DMS53 (cell line): ENCODE data around the gene TNNI3.

Experiments
- DNase-seq: peaks from one replicate; lab custom pipeline; 2025; lab: John Stamatoyannopoulos, UW

The TNNI3 gene

DNA sequence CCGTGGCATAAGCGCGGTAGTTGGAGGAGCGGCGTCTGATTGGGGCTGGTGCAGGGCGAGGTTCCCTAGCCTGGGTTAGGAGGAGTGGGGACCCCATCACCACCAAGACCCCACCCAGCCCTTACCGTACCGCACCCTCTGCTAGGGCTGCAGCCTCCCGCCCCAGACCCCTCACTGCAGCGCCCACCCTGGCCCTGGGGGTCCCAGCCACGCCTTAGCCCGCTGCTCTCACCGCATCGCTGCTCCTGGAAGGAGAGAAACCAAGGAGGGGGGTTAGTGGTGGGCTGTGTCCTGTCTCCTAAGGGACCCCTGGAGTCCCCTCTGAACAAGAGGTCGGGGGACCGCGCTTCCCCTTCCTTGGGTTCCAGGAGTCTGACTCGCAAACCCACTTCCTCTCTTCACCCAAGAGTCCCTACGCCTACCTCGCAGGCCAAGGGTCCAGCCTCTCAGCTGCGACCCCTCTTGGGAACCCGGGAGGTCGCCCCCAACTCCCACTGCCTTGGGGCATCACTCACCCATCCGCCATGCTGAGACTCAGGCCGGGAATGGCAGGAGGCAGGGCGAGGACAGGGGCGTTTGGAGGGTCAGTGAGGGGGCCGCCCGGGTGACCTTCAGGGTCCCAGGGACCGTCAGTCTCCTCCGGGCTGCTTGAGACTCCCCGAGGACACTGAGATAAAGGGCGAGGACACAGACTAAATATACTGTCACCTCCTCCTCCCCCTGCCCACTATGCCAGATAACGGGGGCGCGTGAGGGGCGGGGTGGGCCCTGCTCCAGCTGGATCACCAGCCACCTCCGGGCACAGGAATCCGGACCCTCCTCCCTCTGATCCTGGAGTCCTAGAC is at the start of gene TNNI3:
TSS of gene TNNI3 (minus strand) at position 669 of the 845 bp plus-strand sequence. CDS start at position 526, 143 bp downstream.
- no peak for DNase-seq

DNA sequence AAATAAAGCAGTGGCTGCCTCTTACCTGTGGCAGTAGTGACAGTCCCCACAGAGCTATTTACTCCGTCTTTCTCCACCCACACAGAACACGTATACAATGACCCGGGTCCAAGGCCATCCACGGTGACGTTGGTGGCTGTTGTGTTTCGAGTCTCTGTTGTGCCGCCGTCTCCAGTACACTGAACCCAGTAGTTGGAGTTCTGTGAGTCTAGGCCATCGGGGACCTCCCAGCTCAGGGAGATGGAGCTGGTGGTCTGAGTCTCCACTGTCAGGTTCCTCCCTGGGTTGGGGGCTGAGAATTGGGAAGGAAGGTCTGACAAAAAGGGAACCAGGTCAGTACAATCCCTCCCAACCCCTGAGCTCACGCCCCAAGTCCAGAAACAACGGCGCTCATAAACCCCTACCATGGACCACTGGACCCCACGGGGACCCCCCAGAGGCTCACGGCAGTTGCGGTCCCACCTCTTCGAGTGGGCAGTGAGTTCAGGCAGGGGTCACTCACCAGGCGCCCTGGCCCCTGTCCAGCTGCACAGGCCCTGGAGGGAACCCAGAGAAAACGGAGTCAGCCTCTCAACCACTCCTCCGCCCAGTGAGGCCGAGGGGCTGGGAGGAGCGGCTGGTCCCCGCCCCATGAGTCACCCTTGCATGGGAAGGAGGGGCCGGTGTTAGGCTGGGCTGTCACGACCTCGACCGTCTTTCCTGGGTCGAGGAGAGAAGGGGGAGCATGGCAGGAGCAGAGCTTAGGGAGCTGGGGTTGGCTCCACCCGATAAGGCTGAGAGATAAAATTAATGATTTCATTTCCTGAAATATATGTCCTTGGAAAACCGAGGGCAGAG is 49.4 kb upstream of the TNNI3 start:
- peak; percentile 96 for DNase-seq

DNA sequence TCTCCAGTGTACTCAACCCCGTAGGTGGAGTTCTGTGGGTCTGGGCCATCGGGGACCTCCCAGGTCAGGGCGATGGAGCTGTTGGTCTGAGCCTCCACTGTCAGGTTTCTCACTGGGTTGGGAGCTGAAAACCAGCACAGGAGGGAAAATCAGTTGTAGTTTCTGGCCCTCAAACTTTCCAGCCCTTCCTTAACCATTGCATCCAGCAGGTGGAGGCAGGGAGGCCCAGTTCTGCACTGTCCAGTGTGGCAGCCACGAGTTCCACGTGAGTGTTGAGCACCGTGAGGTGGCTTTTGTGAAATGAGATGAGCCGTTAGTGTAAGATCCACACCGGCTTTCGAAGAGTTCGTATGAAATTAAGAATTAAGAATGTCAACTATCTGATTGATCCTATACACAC is 44.7 kb upstream of the TNNI3 start:
- DNase-seq = peak; percentile 25

DNA sequence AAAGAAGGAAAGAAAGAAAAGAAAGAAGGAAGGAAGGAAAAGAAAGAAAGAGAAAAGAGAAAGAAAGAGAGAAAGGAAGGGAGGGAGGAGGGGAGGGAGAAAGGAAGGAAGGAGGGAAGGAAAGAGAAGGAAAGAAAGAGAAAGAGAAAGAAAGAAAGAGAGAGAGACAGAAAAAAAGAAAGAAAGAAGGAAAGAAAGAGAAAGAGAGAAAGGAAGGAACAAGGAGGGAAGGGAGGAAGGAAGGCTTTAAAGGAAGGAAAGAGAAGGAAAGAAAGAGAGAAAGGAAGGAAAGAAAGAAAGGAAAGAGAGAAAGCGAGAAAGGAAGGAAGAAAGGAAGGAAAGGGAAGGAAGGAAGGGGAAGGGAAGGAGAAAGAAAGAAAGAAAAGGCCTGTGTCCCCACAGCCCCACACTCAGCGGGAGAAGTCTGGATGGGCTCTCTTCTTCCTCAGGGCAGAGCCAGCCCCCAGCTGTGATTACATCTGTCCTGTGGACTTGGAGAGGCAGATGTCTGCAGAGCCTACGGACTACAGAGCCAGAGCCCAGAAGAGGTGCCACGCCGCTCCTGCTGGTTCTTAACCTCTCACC is 42.2 kb upstream of the TNNI3 start:
- DNase-seq = no peak

DNA sequence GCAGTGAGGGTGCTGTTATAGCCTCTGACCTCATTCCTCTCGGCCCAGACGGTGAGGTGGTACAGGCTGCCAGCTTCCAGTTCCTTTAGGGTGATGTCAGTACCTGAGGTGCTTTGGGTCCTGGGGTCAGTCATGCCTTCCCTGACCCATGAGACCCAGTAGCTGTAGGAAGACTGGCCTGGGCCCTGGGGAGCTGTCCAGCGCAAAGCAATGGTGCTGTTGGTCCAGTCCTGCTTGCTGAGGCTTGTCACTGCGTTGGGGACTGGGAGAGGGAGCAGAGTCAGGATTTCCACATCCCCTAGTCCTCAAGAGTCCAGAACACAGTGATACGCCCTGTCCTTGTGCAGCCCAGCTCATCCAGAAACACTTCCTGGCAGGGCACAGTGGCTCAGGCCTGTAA is 41.1 kb upstream of the TNNI3 start:
- no peak for DNase-seq

DNA sequence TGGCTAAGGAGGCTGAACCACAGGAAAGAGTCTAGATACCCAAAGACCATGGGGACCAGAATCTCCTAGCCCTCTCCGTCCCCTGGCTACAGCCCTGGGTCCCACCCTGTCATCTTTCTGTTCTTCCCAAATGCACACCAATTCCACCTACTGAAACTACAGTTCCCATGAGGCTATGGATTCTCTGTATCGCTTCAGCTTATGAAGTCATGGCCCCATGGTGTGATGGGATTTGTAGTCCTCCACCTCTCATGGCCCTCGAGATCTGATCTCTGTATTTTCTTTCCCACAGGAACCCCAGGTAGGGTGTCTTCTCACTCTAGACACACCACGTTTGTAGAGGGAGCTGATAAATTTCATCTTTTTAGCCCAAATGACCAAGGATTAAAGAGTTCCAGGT is 40.0 kb upstream of the TNNI3 start:
- DNase-seq = peak; percentile 49

DNA sequence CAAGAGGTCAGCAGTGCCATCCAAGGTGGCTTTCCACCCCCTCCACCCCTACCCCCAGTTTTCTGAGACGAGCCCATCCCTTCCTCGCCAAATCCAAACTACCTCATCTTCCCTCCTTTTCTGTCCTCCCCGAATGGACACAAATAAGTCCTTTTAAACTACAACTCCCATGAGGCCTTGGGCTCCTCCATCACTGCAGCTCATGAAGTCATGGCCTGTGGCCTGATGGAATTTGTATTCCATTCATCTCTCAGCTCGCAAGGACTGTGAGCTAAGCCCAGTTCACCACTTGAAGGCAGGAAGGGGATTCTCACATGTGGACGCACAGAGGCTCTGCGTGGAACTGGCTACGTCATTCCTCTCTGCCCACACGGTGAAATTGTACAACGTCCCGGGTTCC is 39.3 kb upstream of the TNNI3 start:
- peak; percentile 39 for DNase-seq

DNA sequence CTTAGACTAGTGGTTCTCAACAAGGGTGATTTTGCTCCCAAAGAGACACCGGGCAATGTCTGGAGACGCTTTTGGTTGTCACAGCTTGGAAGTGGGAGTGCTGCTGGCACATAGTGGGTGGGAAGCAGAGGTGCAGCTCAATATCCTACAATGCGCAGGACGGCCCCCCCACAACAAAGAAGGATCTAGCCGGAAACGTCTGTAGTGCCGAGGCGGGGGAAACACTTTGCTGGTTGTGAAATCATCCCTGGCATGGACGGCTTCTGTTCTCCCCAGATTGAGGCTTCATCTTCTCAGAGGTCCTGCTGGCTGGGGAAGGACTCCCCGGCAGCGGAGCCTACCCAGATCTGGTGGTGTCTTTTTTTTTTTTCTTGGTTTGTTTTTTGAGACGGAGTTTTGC is 35.9 kb upstream of the TNNI3 start:
- DNase-seq = no peak

DNA sequence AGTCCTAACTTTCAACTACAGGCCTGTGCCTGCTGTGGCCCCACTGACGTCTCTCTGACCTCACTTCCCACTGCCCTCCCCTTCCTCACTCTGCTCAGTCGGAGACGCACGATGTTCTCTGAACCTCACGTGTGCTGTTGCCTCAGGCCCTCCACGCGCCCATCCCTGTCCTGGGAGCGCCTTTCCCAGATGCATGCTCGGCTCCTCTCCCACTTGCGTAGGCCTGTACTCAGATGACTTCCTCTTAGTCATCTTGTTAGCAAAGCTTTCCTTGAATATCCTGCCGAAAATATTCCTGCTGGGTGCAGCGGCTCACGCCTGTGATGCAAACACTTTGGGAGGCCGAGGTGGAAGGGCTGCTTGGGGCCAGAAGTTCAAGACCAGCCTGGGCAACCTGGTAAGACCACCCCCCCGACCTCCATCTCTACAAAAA is 31.9 kb upstream of the TNNI3 start:
- DNase-seq = no peak

DNA sequence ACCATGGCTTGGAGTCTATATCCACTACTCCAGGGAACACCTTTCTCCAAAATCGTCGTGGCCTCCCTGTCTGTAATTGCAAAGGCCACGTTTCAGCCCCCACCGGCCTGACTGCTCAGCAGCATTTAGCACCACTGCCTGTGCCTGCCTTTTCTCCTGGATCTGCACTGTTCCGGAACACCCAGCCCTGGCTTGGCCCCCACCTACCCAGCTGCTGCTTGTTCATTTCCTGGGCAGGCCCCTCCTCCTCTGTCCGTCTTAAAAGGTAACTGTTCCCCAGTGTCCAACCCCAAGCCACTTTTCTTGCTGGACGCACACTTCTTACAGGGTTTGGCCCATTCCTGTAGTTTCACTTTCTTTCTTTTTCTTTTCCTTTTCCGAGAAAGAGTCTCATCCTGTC is 31.1 kb upstream of the TNNI3 start:
- no peak for DNase-seq

DNA sequence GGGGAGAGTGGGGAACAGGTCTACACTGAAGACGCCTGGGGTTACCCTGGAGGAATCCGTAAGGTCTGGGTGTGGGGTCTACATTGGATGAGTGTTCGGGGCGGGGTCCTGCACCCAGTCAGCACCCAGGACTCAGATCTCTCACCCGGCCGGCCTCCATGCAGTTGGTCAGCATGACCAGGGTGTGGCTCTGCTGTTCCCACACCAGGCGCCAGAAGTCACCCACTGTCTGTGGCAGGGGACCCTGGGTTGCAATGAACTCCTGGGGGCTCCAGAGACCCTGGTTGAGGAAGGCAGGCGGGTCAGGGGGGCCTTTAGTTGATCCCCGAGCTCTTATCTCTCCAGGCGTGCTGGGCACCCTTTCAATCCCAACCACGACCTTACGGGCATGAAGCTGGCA is 28.5 kb upstream of the TNNI3 start:
- no peak for DNase-seq

DNA sequence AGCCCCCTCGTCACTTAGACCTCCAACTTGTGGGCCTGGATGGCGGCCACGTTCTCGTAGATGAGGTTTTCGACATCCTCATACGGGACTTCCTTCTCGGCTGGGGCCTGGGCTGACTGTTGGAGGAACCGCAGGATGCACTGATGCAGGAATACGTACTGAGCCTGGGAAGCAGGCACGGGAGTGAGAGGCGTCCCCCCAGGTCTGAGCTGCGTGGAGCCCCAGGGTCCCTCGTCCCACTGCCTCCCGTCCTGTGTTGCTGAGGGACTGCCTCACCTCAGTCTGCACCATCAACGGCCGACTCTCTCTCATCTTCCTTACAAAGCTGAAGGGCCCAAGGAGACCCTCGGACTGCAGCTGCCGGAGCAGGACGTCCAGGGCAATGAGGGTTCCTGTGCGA is 24.2 kb upstream of the TNNI3 start:
- no peak for DNase-seq

DNA sequence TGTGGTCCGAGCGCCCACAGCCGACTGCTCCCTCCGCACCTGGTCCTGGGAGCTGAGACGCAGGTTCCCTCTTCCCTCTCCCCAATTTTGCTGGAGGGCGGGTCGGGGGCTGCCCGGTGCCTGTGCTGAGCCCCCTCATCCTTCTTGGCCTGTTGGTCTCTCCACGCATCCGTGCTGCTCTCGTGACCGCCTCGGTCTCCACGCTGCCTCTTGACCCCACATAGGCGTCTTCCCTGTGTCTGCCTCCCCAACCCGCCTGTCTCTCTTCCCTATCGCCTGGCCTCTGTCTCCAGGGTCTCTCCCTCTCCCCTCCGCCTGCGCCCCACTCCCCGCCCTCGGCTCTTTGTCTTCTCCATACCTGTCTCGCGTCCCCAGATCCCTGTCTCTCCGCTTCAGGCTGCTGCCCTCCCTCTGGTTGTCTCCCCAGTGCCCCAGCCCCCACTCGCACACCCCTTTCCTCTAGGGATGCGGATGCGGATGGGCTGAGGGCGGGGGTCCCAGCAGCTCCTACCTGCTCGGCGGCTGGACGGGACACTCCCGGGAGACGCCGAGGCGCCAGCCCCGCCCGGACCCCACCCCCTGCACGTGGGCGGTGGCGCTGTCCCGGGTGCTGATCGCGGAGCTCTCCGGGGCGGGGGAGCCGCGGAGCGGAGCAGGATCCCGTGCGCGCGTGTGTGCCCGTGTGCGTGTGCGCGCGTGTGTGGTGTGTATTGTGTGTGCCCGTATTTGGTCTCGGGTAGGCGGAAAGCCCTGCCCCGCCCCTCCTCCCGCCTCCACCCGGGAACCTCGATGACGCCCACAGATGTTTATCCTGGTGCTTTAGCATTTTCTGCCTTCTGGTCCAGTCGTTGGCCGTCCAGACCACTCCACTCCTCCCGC is 22.3 kb upstream of the TNNI3 start, which contains the start of gene SYT5:
TSS of gene SYT5 (minus strand) at position 684 of the 879 bp plus-strand sequence. CDS start 1,248 bp downstream, outside the sequence.
- DNase-seq = peak; percentile 84

DNA sequence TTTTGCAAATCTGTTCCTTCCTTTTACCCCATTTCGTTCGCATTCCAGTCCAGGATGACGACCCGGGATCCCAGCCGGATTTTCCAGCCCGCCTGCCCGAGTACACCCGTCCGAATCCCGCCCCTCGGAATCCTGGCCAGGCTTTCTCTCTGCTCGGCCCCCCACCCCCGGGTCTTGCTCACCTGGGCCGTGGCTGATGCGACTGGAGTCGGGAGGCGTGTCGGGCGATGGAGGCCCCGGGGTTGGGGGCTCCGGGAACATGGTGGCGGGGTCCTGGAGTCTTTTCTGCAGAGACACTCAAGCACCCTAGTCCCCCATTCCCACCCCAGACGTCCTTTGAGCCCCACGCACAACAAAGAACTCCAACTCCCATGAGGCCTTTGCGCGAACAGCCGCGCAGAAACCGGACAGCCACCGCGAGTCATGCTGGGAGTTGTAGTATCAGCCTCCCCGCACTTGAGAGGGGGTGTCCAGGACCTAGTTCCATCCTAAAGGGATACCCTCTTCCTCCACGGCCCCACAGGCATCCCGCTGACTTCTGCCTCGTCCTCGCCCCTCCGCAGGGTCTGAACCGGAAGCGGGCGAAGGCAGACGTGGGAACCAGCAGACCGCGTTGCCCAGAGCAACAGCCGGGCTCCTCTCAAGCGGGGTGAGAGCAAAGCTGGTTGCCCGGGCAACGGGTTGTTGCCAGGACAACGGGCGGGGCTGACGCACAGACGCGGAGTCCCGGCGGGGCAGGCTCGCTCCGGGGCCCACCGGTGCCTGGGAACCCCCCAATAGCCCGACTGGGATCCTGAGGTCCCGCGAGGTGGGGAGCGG is 21.5 kb upstream of the TNNI3 start:
- peak; percentile 97 for DNase-seq

DNA sequence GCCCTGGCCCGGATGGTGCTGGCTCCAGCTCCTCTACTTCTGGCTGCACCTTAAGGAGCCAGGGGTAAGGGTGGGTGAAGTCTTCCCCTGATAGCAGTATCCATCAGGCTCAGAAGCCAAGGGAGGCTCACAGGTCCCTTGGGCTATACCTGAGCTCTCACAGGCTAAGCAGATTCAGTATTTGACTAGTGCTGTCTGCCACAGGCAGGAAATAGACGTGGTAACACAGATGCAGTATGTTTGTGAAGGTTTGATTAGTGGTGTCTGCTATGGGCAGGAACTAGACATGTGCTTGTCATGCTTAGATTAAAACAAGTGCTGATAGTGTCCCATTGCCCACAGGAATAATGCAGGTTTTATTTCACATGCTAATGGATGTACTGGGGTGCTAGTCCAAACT is 18.5 kb upstream of the TNNI3 start:
- peak; percentile 70 for DNase-seq

DNA sequence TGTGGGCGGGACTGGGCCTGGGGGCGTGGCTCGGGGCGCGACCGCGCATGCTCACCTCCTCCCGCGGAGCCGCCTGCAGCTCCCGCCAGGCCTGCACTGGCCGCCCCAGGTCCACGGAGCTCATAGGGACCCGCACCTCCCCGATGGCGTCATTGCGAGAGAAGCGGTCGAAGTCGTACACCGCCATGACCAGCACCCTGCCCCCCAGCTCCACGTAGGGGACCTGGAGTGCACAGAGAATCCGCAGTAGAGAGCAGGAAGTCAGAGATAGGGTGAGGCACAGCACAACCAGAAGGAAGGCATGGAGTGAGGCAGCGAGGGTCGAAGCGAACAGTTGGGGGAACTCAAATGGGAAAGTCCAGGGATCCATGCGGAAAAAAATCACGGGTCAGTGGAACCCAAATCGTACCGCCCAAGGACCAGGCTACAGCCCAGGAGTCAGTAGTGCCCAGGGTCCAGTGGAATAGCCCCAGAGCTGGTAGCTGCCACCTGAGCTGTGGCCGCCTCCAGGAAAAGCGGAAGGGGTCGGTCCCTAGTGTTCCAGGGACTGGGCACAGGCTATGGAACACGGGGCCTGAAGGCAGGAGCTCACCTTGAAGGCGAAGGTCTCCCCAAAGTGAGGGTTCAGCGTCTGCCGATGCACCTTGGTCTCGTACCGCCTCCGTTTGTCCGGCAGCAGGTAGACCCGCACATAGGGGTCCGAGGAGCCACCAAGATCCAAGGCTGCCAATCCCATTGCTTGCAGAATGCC is 17.8 kb upstream of the TNNI3 start:
- no peak for DNase-seq

DNA sequence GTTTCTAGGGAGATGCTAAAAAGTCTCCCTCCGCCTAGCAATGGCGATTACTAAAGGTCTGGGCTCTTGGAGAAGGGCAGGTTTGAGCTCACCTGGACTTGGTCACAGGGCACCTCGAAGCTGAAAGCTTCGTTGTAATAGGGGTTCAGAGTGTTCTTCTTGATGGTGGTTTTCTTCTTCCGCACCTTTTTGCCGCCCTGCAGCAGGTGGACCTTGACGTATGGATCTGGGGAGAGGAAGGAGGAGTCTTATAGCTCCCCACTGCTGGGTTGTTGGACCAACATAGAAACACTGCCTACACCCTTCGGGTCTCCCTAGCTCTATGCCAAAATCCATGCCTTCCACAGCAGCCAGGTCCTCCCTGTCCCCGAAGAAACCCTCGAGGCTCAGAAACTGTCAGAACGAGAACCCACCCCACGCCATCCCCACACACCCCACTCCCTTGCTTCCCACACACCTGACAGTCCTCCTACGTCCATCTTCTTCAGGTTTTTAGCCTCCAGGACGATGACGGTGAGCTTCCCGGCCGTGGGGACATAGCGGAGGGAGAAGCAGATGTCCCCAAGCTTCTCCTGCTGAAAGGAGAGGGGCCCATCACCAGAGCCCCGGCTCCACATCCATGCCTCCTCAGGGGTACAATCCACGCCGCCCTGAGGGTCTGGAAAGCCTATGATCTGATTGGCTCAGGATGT is 17.0 kb upstream of the TNNI3 start:
- DNase-seq = no peak

DNA sequence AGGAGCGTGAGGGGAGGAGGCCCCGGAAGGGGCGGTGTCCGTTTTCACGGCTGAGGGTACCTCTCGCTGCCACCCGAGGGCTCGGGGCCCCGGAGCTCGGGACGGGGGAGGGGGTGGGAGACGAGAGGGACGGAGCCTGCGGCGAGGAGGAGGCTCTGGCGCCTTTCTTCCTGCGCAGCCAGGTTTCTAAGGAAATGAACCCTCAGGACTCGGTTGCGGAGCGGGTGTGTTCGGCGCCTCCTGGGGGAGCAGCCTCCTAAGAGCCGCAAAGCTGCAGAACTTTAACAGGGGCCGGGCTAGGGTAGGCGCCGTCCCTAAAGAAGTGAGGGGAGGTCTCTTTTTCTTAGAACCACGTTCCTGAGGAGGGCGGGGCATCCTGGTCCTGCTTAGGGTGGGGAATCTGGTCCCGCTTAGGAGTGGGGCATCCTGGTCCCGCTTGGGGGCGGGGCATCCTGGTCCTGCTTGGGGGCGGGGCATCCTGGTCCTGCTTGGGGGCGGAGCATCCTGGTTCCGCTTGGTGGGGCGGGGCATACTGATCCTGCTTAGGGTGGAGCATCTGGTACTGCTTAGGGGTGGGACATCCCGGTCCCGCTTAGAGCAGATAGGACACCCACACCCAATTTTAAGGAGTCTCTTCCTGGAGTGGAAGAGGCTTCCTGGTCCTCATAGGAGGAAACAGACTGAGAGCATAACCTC is 16.3 kb upstream of the TNNI3 start:
- peak; percentile 82 for DNase-seq
